ENCODE data around the gene NR1H3. TPM values are rescaled to one million over a fixed set of nuclear protein-coding genes. Genes with fewer than 3 reads are reported as not detected.
A peak's percentile ranks its signal among the peaks of the same experiment; 100 is the strongest.
"Not testable (repeated sequence)": the region's sequence is repeated elsewhere in the genome, so short reads cannot be mapped to it uniquely, and the experiment has no call there.

Gene NR1H3
- total RNA-seq (10 to 100 TPM in 5 of 6 donors, 1 to 10 TPM in 1; 8.9 to 24.0 (median 15.2) TPM), polyA plus RNA-seq (10 to 100 TPM; 54.9 to 60.0 TPM)

DNA sequence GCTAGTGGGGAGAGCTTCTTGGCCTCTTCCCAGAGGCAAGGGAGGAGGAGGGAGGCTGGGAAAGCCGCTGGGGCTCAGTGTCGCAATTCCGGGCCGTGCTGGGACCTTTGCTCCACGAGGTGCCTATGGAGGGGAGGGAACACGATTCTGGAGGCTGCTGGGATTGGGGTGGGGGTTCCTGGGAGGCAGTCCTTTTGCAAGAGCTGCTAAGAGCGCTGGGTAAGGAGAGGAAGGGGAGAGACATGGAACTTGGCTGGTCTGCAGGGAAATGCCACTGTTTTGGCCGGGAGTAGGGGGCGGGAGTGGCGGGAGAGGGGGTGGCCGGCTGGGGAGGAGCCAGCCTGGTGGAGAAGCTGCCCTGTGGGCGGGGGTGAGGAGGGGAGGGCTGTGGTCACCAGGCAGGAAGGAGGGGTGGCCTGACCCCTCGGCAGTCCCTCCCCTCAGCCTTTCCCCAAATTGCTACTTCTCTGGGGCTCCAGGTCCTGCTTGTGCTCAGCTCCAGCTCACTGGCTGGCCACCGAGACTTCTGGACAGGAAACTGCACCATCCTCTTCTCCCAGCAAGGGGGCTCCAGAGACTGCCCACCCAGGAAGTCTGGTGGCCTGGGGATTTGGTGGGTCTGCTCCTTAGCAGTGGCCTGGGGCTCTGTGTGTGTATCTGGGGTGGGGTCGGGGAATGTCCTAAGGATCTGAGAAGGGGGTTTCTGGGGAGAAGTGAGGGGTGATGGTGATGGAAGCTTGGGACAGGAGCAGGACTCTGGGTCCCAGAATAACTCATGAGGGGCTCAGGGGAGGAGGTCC is at the start of gene NR1H3:
Gene NR1H3, plus strand, starts transcription at position 480 of the 800 bp plus-strand sequence. CDS start 1,221 bp downstream, outside the sequence.
- Histone ChIP-seq H3K27ac (peak within 1 kb of the TSS; percentile 57 to 77 (median 64)), H3K36me3 (no peaks in the 10 kb centered on the region), H3K4me1 (peaks cover 4 to 29% (median 4%) of the 10 kb centered on the region in 3 donors), H3K9me3 (no peaks in the 10 kb centered on the region), H3K4me3 (peak within 1 kb of the TSS in 2 of 4 donors; percentile 25 to 42), H3K27me3 (no peaks in the 10 kb centered on the region)
- peak; percentile 77 to 90 (median 80) for DNase-seq
- TF ChIP-seq, protein P1, sequence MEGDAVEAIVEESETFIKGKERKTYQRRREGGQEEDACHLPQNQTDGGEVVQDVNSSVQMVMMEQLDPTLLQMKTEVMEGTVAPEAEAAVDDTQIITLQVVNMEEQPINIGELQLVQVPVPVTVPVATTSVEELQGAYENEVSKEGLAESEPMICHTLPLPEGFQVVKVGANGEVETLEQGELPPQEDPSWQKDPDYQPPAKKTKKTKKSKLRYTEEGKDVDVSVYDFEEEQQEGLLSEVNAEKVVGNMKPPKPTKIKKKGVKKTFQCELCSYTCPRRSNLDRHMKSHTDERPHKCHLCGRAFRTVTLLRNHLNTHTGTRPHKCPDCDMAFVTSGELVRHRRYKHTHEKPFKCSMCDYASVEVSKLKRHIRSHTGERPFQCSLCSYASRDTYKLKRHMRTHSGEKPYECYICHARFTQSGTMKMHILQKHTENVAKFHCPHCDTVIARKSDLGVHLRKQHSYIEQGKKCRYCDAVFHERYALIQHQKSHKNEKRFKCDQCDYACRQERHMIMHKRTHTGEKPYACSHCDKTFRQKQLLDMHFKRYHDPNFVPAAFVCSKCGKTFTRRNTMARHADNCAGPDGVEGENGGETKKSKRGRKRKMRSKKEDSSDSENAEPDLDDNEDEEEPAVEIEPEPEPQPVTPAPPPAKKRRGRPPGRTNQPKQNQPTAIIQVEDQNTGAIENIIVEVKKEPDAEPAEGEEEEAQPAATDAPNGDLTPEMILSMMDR (IDR thresholded peaks at IDR 0.05), result peak in 1 of 4 donors; percentile 14
- WGBS, 2 donors, result 1 to 6% methylated on average over 15 of the region's 15 CpGs
- peak; percentile 76 to 86 (median 79) for ATAC-seq
- FAIRE-seq, result no peak
- intact Hi-C loops (cut with DNase I), result no loop called here

- H3K27me3 ChIP-seq; H3K27ac ChIP-seq; intact Hi-C loops (cut with DNase I); FAIRE-seq; H3K4me1 ChIP-seq; DNase-seq; H3K4me3 ChIP-seq; H3K36me3 ChIP-seq; H3K9me3 ChIP-seq; ATAC-seq: not testable (repeated sequence)
- 87 to 90% methylated on average over 13 of the region's 13 CpGs for WGBS, 2 donors
These were observed 49.7 kb upstream of the NR1H3 start for GRCh38 chr11:47208008-47208552.

DNA sequence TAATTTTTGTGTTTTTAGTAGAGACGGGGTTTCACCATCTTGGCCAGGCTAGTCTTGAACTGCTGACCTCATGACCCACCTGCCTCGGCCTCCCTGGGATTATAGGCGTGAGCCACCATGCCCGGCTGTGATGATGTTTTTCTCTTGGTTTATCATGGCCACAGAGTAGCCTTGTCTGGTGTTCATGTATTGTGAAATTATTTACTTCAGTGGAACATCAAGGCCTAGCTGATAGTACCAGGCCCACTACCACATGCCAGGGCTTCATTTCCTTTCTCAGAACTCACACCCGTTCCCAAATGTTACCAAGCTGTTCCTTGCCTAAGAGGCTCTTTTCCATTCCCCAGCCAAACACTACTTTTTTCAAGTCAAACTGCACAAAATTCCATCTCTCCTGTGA is 49.2 kb upstream of the NR1H3 start:
- Histone ChIP-seq H3K27ac (no peak overlapping the region), H3K9me3 (no peaks in the 10 kb centered on the region), H3K4me1 (no peaks in the 10 kb centered on the region), H3K27me3 (no peaks in the 10 kb centered on the region), H3K36me3 (no peaks in the 10 kb centered on the region), H3K4me3 (no peak overlapping the region)
- no peak for FAIRE-seq
- no peak for DNase-seq
- 89% methylated on average over 5 of the region's 5 CpGs for WGBS, 2 donors
- intact Hi-C loops (cut with DNase I), result no loop called here
- no peak for ATAC-seq
- TF ChIP-seq, protein P1 (IDR thresholded peaks at IDR 0.05), result no peak

DNA sequence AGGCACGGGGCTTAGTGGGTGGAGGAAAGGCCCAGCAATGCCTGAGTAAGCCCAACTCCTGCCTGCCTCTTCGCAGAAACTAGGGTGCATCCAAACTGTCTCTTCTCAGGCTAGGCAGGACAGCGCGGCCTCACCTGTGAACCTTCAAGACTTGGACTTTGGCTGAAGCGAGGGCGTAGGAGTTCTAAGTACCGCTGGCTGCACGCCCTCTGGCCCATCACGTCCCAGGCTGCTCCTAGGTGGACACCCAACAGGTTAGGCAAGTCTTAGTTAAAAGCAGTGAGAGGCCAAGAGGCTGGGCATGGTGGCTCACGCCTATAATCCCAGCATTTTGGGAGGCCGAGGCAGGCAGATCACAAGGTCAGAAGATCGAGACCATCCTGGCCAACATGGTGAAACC is 44.9 kb upstream of the NR1H3 start:
- no peak overlapping the region for H3K4me3 ChIP-seq
- H3K27me3 ChIP-seq, result no peaks in the 10 kb centered on the region
- peaks cover 0 to 17% (median 4%) of the 10 kb centered on the region in 3 donors for H3K4me1 ChIP-seq
- no peaks in the 10 kb centered on the region for H3K36me3 ChIP-seq
- WGBS, 2 donors, result 75 to 81% methylated on average over 12 of the region's 12 CpGs
- DNase-seq (peak in 1 of 6 donors; percentile 65), FAIRE-seq (no peak), ATAC-seq (no peak)
- no peak overlapping the region for H3K27ac ChIP-seq
- no peaks in the 10 kb centered on the region for H3K9me3 ChIP-seq
- TF ChIP-seq, protein P1 (IDR thresholded peaks at IDR 0.05), result no peak
- intact Hi-C loops (cut with DNase I), result no loop called here

DNA sequence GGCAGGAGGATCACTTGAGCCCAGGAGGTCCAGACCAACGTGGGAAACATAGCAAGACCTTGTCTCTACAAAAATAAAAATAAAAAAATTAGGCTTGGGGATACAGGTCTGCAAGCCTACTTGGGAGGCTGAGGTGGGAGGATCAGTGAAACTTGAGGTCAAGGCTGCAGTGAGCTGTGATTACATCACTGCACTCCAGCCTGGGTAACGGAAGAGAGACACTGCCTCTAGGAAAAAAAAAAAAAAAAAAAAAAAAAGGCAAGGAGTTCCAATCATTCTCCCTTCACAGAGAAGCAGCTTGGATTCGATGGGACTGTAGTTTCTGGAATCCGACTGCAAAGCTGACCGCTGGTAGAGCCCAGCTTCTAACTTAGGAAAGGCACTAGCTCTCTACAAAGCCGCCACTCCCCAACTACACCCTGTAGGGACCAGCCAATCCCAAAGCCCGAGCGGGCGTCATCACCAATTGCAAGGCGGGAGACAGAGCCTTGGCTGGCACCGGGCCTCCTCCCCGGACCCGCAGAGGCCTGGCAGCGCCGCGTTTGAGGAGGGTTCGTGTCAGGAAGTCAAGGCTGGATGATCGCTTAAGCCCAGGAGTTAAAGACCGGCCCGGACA is 43.7 kb upstream of the NR1H3 start:
- FAIRE-seq, result no peak
- H3K27me3 ChIP-seq, result no peaks in the 10 kb centered on the region
- DNase-seq, result peak; percentile 90 to 97 (median 93)
- H3K9me3 ChIP-seq, result no peaks in the 10 kb centered on the region
- TF ChIP-seq, protein P1 (IDR thresholded peaks at IDR 0.05), result no peak
- H3K4me1 ChIP-seq, result peaks cover 0 to 17% (median 4%) of the 10 kb centered on the region in 3 donors
- ATAC-seq, result peak; percentile 89 to 95 (median 90)
- peak overlapping the region; percentile 47 to 72 (median 54) for H3K4me3 ChIP-seq
- WGBS, 2 donors, result 5 to 6% methylated on average over 20 of the region's 20 CpGs
- H3K27ac ChIP-seq, result peak overlapping the region; percentile 88 to 94 (median 90)
- intact Hi-C loops (cut with DNase I), result no loop called here
- H3K36me3 ChIP-seq, result no peaks in the 10 kb centered on the region
